ENCODE measurements around the gene ITPR1.

Gene ITPR1

GRCh38 chr3:4750306-4750968 is 257.3 kb downstream of the ITPR1 start:
- TF ChIP-seq CTCF (IDR thresholded peaks at IDR 0.05; ENCODE audit: low read depth, low read length, missing control alignments): no peak
- in situ Hi-C loops (cut with HindIII; ENCODE audit: low pct_ligation_motif_present, low sequenced_read_pairs): no loop called here
- H3K27ac ChIP-seq: no peak overlapping the region

GRCh38 chr3:4751029-4751501 is 257.9 kb downstream of the ITPR1 start:
- no peak for DNase-seq

More at GRCh38 chr3:4750306-4750968, 257.3 kb downstream of the ITPR1 start:
- peak; percentile 39 for DNase-seq
- H3K4me3 ChIP-seq (ENCODE audit: low read depth, low read length): no peak overlapping the region
- H3K36me3 ChIP-seq (replicated peaks): no peaks in the 10 kb centered on the region
- H3K27me3 ChIP-seq (replicated peaks): no peaks in the 10 kb centered on the region

GRCh38 chr3:4751502-4752101 is 258.5 kb downstream of the ITPR1 start:
- Histone ChIP-seq H3K27me3 (replicated peaks) (no peaks in the 10 kb centered on the region), H3K36me3 (replicated peaks) (no peaks in the 10 kb centered on the region), H3K27ac (peak overlapping the region; percentile 18), H3K4me3 (ENCODE audit: low read depth, low read length) (no peak overlapping the region)
- DNase-seq: peak; percentile 63
- TF ChIP-seq CTCF (IDR thresholded peaks at IDR 0.05; ENCODE audit: low read depth, low read length, missing control alignments): no peak
- in situ Hi-C loops (cut with HindIII; ENCODE audit: low pct_ligation_motif_present, low sequenced_read_pairs): no loop called here

More at GRCh38 chr3:4751029-4751501, 257.9 kb downstream of the ITPR1 start:
- Histone ChIP-seq H3K4me3 (ENCODE audit: low read depth, low read length) (no peak overlapping the region), H3K36me3 (replicated peaks) (no peaks in the 10 kb centered on the region), H3K27ac (no peak overlapping the region), H3K27me3 (replicated peaks) (no peaks in the 10 kb centered on the region)
- no peak for TF ChIP-seq CTCF (IDR thresholded peaks at IDR 0.05; ENCODE audit: low read depth, low read length, missing control alignments)
- in situ Hi-C loops (cut with HindIII; ENCODE audit: low pct_ligation_motif_present, low sequenced_read_pairs): no loop called here

GRCh38 chr3:4752201-4753072 is 259.3 kb downstream of the ITPR1 start:
- no peak overlapping the region for H3K4me3 ChIP-seq (ENCODE audit: low read depth, low read length)
- no peak for TF ChIP-seq CTCF (IDR thresholded peaks at IDR 0.05; ENCODE audit: low read depth, low read length, missing control alignments)
- no peaks in the 10 kb centered on the region for H3K36me3 ChIP-seq (replicated peaks)
- no peaks in the 10 kb centered on the region for H3K27me3 ChIP-seq (replicated peaks)
- no peak for DNase-seq
- no peak overlapping the region for H3K27ac ChIP-seq
- in situ Hi-C loops (cut with HindIII; ENCODE audit: low pct_ligation_motif_present, low sequenced_read_pairs): no loop called here

GRCh38 chr3:4753073-4753691 is 260.0 kb downstream of the ITPR1 start:
- no peak overlapping the region for H3K27ac ChIP-seq
- in situ Hi-C loops (cut with HindIII; ENCODE audit: low pct_ligation_motif_present, low sequenced_read_pairs): no loop called here

More at GRCh38 chr3:4753073-4753691, 260.0 kb downstream of the ITPR1 start:
- no peak for DNase-seq
- no peak for TF ChIP-seq CTCF (IDR thresholded peaks at IDR 0.05; ENCODE audit: low read depth, low read length, missing control alignments)
- Histone ChIP-seq H3K36me3 (replicated peaks) (no peaks in the 10 kb centered on the region), H3K4me3 (ENCODE audit: low read depth, low read length) (no peak overlapping the region), H3K27me3 (replicated peaks) (no peaks in the 10 kb centered on the region)
